GM18502 (cell line): ENCODE results near the gene RARG.

Source experiments
- ATAC-seq: cut with Tn5 transposase; IDR thresholded peaks from one replicate; pipeline ENCODE4 v1.9.1; 2021; ENCODE audit warnings: mild to moderate bottlenecking; ENCODE audit not compliant: unreplicated experiment, poor library complexity

RARG gene

DNA sequence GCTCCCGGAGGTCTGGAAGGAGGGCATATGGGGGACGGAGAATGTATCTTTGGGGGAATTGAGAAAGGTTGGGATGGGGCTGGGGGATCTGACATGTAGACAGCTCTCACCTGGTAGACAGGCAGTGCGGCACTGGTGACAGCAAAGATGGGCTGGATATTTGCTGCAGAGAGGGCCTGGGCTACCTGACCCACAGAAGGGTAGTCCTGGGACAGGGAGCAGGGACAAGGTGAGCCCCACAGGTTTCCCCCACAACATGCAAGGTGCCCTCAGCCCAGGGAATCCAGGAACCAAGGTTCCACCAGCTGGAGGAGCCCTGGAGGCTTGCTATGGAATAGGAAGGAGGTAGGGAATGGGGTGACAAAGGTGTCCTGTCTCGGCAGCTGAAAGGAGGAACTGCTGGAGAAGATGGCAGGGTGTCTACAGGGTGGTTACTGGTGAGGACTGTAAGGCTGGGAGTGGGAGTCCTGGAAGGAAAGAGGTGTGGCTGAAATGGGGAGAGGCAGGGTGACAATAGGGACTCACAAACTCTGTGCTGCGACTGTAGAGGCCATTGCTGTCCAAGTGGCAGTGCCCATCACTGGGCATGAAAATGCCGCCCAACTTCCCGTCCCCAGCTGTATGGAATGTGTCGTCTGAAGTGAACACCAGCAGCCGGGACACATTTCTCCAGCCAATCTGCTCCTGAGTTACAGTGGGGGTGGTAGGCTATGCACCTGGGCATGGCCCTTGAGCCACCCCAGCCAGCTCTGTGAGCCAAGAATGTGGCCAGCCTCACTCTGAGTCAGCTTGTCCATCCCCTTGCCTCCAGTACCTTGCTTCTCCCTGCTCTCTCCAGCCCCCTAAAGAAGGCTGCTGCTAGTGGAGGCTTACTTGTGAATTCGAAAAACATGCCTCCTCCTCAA, 36.2 kb downstream of the RARG start:
- no peak for ATAC-seq

DNA sequence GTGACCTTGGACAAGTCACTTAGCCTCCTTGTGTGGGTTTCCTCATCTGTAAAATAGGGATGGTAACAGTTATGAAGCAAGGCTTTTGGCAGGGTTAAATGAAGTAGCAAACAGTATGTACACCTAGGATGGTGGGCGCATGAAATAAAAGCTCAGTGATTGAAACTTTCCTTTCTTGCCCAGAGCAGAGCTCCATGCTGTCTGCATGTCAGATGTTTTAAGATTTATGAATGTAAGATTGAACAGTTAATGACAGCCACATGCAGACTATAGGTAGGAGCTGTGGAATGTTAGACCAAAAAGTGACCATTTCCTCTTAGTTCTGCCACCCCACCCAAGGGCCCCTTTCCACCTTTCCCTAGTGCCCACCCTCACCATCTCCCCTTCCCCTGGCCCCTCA, 37.0 kb downstream of the RARG start:
- no peak for ATAC-seq

DNA sequence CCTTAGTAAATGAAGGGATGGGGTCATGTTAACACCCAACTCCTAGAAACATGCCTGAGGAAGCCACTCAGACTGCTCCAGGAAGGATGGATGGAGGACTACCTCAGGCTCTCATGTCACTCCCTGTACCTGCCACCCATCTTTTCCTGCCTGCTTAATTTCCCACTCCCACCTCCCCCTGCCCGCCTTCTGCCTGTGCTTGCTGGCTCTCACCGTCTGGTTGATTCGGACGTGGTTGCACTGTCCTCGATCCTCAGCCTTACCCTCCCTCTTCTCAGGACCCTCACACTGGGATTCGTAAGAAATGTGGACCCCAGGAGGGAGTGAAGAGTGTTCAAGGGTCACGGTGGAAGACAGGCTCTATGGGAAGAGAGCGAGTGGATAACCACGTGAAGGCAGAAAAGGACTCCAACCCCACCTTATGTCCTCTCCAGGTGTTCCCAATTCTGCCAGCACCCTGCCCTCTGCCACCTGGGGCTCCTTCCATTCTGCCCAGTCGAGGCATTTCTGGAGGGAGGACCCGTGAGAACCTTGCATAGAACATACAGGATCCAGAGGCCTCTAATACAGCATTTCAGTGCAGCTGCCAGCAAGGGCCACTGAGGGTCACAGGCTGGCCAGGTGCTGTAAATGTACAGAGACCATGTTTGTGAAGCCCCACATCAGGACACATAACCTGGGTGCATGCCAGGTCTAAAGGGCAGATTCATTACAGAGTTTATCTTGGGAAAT, 37.9 kb downstream of the RARG start:
- no peak for ATAC-seq

DNA sequence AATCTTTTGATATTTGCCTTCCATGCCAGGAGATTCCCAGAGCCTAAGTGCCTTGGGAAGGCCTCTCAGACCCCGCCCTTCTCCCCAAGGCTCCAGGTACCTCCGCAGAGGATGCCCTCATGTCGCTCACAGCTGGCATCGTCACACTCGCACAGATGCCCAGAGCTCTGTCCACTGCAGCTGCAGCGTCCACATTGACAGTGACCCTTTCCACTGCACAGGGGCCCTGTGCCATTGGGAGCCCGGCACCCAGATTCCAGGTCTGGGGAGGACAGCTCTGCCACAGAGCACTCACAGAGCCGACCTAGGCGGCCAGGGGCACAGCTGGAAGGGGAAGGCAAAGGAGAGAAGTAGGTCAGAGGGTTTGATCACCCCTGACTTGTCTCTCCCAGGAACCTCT, 39.0 kb downstream of the RARG start:
- ATAC-seq = no peak

DNA sequence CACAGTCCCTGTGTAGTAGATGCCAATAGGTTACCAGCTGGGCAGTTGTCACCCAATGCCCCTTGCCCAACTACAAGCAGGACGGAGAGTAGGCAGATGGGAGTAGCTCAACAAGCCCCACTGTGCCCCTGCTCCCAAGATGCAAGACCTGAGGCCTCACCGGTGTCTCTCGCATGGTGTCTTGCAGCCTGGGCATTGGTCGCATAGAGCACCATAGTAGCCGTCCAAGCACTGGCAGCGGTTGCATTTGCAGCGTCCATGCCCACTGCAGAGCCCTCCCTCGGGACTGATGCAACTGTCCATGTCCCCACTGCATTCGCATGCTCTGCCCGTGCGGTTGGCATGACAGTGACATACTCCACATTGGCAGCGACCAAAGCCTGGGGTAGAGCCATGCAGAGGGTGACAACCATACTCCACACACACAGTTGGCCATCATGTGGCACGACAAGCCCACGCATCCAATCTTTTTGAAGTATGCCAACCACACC, 39.4 kb downstream of the RARG start:
- no peak for ATAC-seq

DNA sequence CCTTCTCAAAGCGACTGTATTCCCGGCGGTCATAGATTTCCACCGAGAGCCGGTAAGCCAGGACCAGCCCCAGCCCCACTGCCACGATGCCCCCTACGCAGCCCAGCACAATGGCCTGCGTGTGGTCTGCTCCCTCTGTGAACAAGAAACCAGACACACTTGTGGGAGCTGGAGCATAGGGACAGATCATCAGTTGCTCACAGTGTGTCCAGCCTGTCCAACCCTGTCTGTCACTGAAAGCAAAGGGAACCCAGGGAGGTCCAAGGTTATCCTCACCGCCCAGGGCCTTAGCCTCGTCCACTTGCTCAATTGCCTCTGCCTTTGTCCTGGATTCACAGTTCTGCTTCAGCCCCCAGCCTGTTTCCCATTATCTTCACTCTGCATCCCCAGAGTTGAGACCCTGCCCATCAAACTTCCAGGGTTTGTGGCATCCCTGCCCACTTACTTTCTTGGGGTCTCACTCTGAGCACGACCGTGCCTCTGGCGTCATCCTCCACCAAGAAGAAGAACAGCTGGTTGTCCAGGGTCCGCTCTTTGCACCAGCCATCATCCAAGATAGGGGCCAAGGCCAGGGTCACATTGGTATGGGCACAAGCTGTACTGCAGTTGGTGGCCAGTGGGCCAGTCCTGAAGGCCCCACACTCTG, 40.0 kb downstream of the RARG start:
- no peak for ATAC-seq

DNA sequence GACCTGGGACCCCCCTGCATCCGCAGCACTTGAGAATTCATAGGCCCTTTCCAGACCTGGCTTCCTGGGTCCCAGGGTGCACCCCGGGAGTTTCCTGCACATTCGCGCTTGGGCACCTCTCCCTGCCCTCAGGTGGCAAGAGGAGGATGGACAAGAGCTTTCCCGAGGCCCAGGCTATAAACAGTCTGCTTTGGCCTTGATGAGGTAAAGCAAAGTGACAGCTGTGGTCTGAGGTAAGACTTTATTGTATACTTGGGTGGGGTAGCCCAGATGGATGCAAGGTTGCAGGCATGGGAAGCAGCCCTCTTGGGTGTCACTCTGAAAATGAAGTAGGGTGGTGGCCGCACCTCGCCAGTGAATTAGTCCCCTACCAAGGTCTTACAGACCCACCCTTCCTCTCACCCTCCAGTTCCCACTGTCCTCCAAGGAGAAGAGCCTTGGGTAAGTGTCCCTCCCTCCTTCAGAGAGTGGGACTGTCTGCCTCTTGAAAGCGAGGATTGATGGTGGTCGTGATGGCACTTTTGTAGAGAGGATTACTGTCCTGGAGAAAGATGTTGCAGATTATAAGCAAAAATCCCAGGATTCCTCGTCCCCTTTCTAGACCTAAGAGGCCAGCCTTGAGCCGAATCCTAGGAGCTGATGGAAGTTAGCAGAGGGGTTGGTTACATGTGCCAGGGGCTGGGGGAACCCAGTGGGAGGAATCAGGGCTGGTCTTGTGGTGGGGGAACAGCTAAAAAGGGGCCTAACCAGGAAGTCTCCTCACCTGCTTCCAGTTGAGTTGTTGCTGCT, 40.7 kb downstream of the RARG start:
- ATAC-seq = no peak

DNA sequence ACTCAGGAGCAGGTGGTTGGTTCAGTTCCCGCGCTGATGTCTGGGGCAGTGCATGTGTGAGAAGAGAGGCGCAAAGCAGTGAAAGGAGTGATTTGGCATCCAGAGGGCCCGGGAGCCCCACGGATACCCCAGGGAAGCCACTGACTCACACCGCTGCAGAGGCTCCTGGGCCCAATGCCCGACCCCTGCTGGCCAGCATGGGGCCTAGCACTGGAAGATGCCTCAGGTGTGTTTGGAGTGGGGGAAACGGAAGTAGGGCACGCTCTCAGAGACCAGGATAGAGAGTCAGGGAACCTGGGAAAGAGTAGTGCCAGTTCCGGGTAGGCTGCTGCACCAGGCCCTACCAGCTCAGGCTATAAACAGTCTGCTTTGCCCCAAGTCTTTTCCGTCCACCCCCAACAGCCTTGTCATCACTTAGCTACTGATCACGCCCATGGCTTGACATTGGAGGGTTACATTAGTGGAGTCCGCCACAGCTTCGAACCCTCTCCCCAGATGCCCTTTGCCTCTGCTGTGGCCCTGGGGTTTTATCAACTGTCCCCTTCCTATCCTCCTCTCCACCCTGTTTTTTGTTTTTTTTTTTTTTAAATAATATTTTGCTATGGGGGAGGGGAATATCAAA, 41.8 kb downstream of the RARG start:
- ATAC-seq = peak; percentile 58

DNA sequence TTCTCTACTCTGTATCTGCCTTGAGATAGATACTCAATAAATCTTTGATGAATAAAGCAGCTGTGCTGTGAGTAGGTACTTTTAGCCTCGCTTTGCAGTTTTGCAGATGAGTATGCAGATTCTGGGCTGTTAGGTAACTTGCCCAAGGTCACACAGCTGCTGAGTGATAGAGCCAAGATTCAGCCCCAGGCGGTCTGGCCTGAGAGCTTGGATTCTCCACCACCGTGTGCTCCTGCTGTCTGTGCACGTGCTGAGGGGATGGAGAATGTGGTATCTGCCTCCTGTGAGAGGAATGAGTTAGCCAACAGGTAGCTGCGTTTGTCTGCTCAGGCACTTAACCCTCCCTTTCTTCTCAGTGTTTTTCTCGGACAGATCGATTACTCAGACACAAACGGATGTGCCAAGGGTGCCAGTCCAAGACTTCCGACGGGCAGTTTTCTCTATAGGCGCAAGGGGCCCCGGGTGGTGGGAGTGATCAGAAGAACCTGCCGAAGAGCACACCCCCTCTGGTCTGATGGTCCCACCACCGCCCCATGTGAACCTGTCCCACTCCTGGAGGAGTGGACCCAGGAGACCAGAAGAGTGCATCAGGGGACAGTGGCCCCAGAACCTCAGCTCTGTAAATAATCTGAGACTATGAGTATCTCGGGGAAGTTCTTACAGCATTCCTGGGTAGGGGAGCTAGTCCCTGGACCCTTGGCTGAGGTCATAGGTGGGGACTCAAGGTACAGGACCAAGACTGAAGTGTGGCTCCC, 44.7 kb downstream of the RARG start:
- ATAC-seq = no peak

DNA sequence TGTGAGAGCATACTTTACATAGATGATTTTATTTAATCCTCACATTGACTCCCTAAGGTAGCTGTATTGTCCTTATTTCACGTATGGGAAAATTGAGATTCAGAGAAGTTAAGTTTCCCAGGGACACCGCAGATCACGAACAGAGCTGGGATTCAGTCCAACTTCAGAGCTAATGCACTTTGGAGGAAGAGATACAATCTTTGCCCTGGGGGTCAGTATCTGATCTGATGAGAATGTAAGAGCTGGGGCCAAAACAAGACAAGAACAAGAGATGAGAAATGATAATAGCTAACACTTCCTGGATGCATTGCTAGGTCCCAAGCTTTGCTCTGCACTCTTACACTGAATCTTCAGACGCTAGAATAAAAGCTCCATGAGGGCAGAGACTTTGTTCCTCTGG, 45.3 kb downstream of the RARG start:
- no peak for ATAC-seq

DNA sequence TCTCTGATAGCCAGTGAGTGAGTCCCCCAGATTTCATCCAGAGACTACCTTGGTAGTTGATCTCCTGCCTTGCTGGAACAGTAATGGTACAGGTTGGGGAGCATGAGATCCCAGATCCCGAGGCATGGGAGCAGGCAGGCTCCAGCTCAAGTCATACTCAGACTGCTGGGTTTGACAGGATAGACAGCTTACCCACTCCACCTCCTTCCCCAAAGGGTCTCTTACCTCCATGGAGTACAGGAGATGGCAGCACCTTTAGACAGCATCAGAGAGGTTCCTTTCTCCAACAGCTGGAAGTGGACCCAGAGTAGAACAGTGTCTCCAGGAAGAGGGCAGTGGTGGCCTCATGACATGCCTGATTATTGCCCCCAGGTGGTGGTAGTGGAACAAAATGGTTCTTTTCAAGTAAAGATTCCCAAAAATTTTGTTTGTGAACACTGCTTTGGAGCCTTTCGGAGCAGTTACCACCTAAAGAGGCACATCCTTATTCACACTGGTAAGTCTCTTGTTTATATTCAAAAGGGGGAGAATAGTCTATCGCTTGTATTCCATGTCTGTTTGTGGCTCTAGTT, 46.3 kb downstream of the RARG start:
- ATAC-seq = no peak

DNA sequence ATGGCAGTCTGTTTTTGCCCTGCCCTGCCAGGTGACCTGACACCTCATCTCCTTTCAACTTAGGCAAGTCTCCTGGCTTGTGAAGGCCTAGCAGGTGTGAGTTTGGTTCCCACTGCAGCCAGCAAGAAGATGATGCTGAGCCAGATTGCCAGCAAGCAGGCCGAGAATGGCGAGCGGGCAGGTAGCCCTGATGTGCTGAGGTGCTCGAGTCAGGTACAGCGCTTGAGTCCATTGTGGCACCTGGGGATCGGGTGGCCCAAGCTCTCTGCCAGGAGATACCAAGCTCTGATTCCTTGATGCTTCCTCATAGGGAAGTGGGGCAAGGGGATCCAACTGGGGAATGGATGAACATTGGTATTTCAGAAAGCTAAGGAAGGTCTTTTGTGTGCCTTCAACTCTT, 47.2 kb downstream of the RARG start:
- no peak for ATAC-seq

DNA sequence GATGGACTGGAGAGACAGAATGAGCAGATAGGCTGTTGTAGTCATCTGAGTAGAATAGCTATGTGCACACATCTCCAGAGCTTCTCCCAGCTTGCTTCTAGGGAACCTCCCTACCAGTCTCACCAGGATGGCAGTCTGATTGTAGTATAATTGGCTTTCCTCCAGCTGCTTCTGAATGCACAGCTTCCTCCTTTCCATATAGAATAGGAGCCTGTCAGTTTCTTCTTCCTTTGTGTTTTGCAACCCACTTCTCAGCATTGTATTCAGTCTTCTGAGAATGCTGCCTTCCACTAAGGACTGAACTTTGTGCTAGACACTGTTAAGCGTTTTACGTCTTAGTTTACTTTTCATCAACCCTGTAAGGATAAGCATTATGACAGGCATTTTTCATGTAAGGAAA, 49.1 kb downstream of the RARG start:
- ATAC-seq = no peak

DNA sequence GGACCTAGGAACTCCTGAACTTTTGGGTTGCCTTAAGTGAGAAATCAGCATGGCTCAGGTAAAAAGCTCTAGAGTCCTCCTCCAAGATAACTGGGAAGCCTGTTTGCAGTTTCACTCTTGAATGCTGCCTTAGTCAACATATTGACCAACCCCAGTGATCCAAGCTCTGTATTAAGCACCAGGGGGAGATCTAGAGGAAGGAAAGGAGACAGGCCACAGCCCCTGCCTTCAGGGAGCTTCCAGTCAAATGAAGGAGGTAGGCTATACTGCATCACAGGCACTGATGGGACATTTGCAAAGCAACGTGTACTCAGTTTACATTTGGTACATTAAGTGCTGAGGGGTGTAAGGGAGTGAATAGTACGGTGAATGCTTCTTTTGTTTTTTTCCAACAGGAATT, 50.1 kb downstream of the RARG start:
- ATAC-seq = no peak

DNA sequence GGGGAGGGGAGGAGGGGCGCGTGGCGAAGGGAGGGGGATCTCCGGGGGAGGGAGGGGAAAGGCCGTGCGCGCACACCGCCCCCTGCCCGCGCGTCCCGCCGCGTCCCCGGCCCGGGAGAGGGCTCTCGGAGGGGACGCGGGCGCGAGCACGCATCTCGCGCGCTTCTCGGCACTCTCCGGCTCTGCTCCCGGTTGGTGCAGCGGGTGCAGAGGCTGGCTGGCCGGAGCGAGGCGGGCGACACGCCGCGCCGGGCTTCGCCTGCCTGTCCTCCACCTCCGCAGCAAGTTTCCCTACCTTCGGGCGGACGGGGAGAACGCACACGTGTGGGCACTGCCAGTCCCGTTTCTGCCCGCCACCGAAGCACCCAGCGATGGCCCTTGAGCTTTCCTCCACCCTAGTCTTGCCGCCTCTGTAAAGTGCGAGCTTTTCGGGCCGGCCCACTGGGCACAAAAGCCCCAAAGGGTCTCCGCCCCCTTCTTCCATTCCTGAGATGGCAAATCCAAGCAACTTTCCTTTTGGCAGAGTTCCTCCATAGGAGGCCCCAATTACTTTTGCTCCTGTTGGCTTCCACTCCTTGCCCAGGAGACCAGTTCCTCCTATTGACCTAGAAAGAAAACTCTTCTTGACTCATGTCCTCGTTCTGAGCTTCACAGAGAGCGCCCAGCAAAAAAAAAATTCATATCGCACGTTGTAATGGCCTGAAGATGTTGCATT, 50.9 kb downstream of the RARG start:
- ATAC-seq = peak; percentile 51

DNA sequence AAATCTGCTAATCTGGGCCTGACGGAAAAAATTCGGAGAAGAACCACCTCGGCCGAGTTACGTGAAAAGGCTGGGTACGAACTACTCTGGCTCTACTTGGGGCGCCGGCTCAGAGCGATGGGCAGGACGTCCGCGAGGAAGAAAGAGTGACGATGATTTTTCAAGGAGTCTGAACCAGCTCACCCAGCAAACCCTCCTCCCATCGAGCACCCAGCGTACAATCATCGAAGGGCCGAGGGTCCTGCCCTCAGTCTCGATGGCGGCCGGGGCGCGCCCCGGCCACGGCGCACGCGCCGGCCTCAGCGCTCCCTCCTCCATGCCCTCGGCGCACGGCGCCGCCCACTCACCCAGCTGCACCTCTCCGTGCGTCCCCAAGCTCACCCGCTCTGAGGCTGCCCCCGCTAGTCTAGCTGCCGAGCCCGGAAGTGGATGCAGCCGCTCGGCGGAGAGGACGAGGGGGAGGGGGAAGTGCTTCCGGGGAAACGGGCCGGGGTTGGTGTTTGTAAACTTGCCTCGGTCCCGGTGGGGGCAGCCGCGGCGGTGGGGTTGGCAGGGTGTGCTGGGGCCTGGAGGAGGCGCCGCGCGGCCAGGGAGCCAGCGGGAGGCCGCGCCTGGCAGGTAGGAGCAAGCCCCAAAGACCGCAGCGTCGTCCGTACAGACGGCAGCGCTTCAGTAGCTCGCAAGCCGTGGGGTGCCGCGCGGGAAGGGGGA, 51.6 kb downstream of the RARG start, which contains the start of the genes CSAD and ZNF740:
CSAD (minus strand) TSS at position 706 of the 711 bp plus-strand sequence. CDS start 7,455 bp downstream, outside the sequence.
ZNF740 (plus strand) TSS at position 503 of the 711 bp plus-strand sequence. CDS start 1,262 bp downstream, outside the sequence.
- peak; percentile 92 for ATAC-seq

DNA sequence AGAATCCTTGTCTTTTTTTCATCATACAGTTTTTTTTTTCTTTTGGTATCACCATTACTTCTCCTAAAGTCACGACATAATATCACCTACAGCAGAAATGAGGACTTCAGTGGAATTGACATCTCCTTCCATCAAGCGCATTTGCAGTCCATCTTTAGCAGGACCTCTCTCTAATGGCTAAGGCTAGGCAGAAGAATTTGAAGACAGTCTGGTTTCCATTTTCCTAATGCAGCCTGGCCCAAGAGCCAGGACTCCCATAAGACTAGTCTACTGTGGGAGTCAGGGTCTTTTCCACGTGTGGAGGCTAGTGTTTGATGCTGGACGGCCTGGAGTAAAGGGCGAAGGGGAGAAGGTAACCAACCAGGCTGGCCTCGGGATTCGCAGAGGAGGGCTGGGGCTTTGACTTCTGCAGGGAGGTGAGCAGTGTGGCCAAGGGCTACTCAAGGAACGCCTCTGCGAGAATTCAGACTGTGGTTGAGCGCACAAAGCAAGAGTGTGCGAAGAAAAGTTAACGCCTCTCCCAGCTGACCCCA, 52.3 kb downstream of the RARG start:
- peak; percentile 16 for ATAC-seq
